ENCODE measurements around the gene ACSBG1. TPM values are rescaled to one million over a fixed set of nuclear protein-coding genes. Genes with fewer than 3 reads are reported as not detected.
"Not testable (repeated sequence)": the region's sequence is repeated elsewhere in the genome, so short reads cannot be mapped to it uniquely, and the experiment has no call there.

The ACSBG1 gene
- total RNA-seq, 2 experiments from 2014 or later = 0.25 TPM; not detected in 1

GRCh38 chr15:78151075-78151474, 83.3 kb downstream of the ACSBG1 start:
- not testable (repeated sequence) for H3K9me3 Mint-ChIP-seq; H3K27ac Mint-ChIP-seq; DNase-seq; ATAC-seq (ENCODE audit: low read depth); H3K27me3 Mint-ChIP-seq
- Mint-ChIP-seq H3K4me3 (peak overlapping the region; percentile 90), H3K4me1 (peaks cover 38% of the 10 kb centered on the region), H3K36me3 (peaks cover 13% of the 10 kb centered on the region)
- POLR2A ChIA-PET = interaction anchor here (1.7 kb wide), 1 partner anchor 23 kb away, joined by 3 read pairs; no protein-coding TSS in a partner anchor

GRCh38 chr15:78149805-78150751, 84.3 kb downstream of the ACSBG1 start:
- no peak for ATAC-seq (ENCODE audit: low read depth)
- Mint-ChIP-seq H3K4me1 (peaks cover 38% of the 10 kb centered on the region), H3K36me3 (peaks cover 13% of the 10 kb centered on the region), H3K4me3 (peak overlapping the region; percentile 90), H3K27me3 (no peaks in the 10 kb centered on the region), H3K27ac (peak overlapping the region; percentile 71), H3K9me3 (no peaks in the 10 kb centered on the region)
- POLR2A ChIA-PET = interaction anchor here (1.1 to 1.8 kb wide), 3 partner anchors 18 to 24 kb away, joined by 3 to 8 read pairs (median 4); no protein-coding TSS in a partner anchor
- DNase-seq = no peak

- no peaks in the 10 kb centered on the region for H3K27me3 Mint-ChIP-seq
- H3K4me3 Mint-ChIP-seq = peak within 1 kb of the TSS; percentile 96
- H3K27ac Mint-ChIP-seq = peak within 1 kb of the TSS; percentile 85
- H3K36me3 Mint-ChIP-seq = peaks cover 13% of the 10 kb centered on the region
- peak; percentile 100 for DNase-seq
- ATAC-seq (ENCODE audit: low read depth) = peak; percentile 95
- peaks cover 38% of the 10 kb centered on the region for H3K4me1 Mint-ChIP-seq
- no peaks in the 10 kb centered on the region for H3K9me3 Mint-ChIP-seq
- POLR2A ChIA-PET = interaction anchor here (0.7 to 2.3 kb wide), 11 partner anchors 8 to 818 kb away, joined by 3 to 16 read pairs (median 5); partner anchors contain the start of gene CIB2
Measured at GRCh38 chr15:78149068-78149804, 85.1 kb downstream of the ACSBG1 start, which contains the start of gene IDH3A. TSS of gene IDH3A (plus strand) at chr15:78149362. CDS start at chr15:78149404, 42 bp downstream.

- Mint-ChIP-seq H3K4me1 (peaks cover 38% of the 10 kb centered on the region), H3K4me3 (peak overlapping the region; percentile 96), H3K27me3 (no peaks in the 10 kb centered on the region), H3K27ac (peak overlapping the region; percentile 85), H3K9me3 (no peaks in the 10 kb centered on the region), H3K36me3 (peaks cover 13% of the 10 kb centered on the region)
- ATAC-seq (ENCODE audit: low read depth) (peak; percentile 4), DNase-seq (no peak)
- POLR2A ChIA-PET = interaction anchor here (0.7 to 2.3 kb wide), 11 partner anchors 9 to 819 kb away, joined by 3 to 16 read pairs (median 5); partner anchors contain the start of gene CIB2
Measured at GRCh38 chr15:78148392-78149067, 85.8 kb downstream of the ACSBG1 start.

GRCh38 chr15:78147566-78147965, 86.8 kb downstream of the ACSBG1 start:
- Mint-ChIP-seq H3K27me3 (no peaks in the 10 kb centered on the region), H3K27ac (no peak overlapping the region), H3K36me3 (peaks cover 6% of the 10 kb centered on the region), H3K4me3 (peak overlapping the region; percentile 2), H3K9me3 (no peaks in the 10 kb centered on the region), H3K4me1 (peaks cover 34% of the 10 kb centered on the region)
- ATAC-seq (ENCODE audit: low read depth) (no peak), DNase-seq (no peak)
- POLR2A ChIA-PET = interaction anchor here (1.0 to 2.3 kb wide), 4 partner anchors 10 to 152 kb away, joined by 3 to 16 read pairs (median 6); partner anchors contain the start of genes CIB2 and SKIC8

GRCh38 chr15:78146425-78147154, 87.8 kb downstream of the ACSBG1 start:
- POLR2A ChIA-PET = interaction anchor here (1.0 kb wide), 1 partner anchor 153 kb away, joined by 3 read pairs; the partner anchor contains the start of gene SKIC8
- H3K27ac Mint-ChIP-seq = no peak overlapping the region

GRCh38 chr15:78142332-78142731, 92.0 kb downstream of the ACSBG1 start:
- no peaks in the 10 kb centered on the region for H3K9me3 Mint-ChIP-seq
- H3K27ac Mint-ChIP-seq = no peak overlapping the region
- peaks cover 6% of the 10 kb centered on the region for H3K4me1 Mint-ChIP-seq
- peaks cover 3% of the 10 kb centered on the region for H3K27me3 Mint-ChIP-seq
- H3K36me3 Mint-ChIP-seq = peaks cover 2% of the 10 kb centered on the region
- POLR2A ChIA-PET = no interaction called here
- ATAC-seq (ENCODE audit: low read depth) (no peak), DNase-seq (no peak)
- no peak overlapping the region for H3K4me3 Mint-ChIP-seq

More at GRCh38 chr15:78146425-78147154, 87.8 kb downstream of the ACSBG1 start:
- no peak for ATAC-seq (ENCODE audit: low read depth)
- no peaks in the 10 kb centered on the region for H3K27me3 Mint-ChIP-seq
- H3K36me3 Mint-ChIP-seq = peaks cover 5% of the 10 kb centered on the region
- no peak for DNase-seq
- no peaks in the 10 kb centered on the region for H3K9me3 Mint-ChIP-seq
- no peak overlapping the region for H3K4me3 Mint-ChIP-seq
- peaks cover 32% of the 10 kb centered on the region for H3K4me1 Mint-ChIP-seq

- H3K4me1 Mint-ChIP-seq = no peaks in the 10 kb centered on the region
- DNase-seq (no peak), ATAC-seq (ENCODE audit: low read depth) (no peak)
- H3K27ac Mint-ChIP-seq = no peak overlapping the region
- no peaks in the 10 kb centered on the region for H3K36me3 Mint-ChIP-seq
- peaks cover 4% of the 10 kb centered on the region for H3K27me3 Mint-ChIP-seq
- H3K9me3 Mint-ChIP-seq = no peaks in the 10 kb centered on the region
- POLR2A ChIA-PET = interaction anchor here (0.9 kb wide), 1 partner anchor 9 kb away, joined by 9 read pairs; the partner anchor contains the start of gene IDH3A
- H3K4me3 Mint-ChIP-seq = no peak overlapping the region
Measured at GRCh38 chr15:78140292-78140691, 94.1 kb downstream of the ACSBG1 start.

- Mint-ChIP-seq H3K4me1 (no peaks in the 10 kb centered on the region), H3K27me3 (peaks cover 4% of the 10 kb centered on the region)
Measured at GRCh38 chr15:78139578-78139977, 94.8 kb downstream of the ACSBG1 start.

GRCh38 chr15:78133801-78134200, 100.6 kb downstream of the ACSBG1 start:
- Mint-ChIP-seq H3K36me3 (no peaks in the 10 kb centered on the region), H3K27ac (no peak overlapping the region), H3K4me1 (peaks cover 15% of the 10 kb centered on the region), H3K9me3 (no peaks in the 10 kb centered on the region), H3K4me3 (no peak overlapping the region), H3K27me3 (peaks cover 6% of the 10 kb centered on the region)
- DNase-seq (no peak), ATAC-seq (ENCODE audit: low read depth) (no peak)
- POLR2A ChIA-PET = no interaction called here

More at GRCh38 chr15:78139578-78139977, 94.8 kb downstream of the ACSBG1 start:
- Mint-ChIP-seq H3K27ac (no peak overlapping the region), H3K4me3 (no peak overlapping the region), H3K36me3 (no peaks in the 10 kb centered on the region), H3K9me3 (no peaks in the 10 kb centered on the region)
- DNase-seq (no peak), ATAC-seq (ENCODE audit: low read depth) (no peak)
- POLR2A ChIA-PET = interaction anchor here (0.9 kb wide), 1 partner anchor 9 kb away, joined by 9 read pairs; the partner anchor contains the start of gene IDH3A

GRCh38 chr15:78131295-78132061, 102.9 kb downstream of the ACSBG1 start, which contains the start of gene CIB2:
TSS of gene CIB2 (minus strand) at chr15:78131445. CDS start at chr15:78131215, 230 bp downstream.
- Mint-ChIP-seq H3K9me3 (no peaks in the 10 kb centered on the region), H3K27ac (peak within 1 kb of the TSS; percentile 80), H3K4me1 (peaks cover 18% of the 10 kb centered on the region), H3K27me3 (peaks cover 3% of the 10 kb centered on the region), H3K4me3 (peak within 1 kb of the TSS; percentile 87), H3K36me3 (no peaks in the 10 kb centered on the region)
- peak; percentile 87 for ATAC-seq (ENCODE audit: low read depth)
- POLR2A ChIA-PET = interaction anchor here (0.7 to 2.8 kb wide), 5 partner anchors 17 to 74 kb away, joined by 3 to 16 read pairs (median 5); partner anchors contain the start of gene IDH3A
- DNase-seq = peak; percentile 93
